Renal pelvis (tissue), 4 donors: ENCODE data around the gene ATXN2. TPM values are rescaled to one million over a fixed set of nuclear protein-coding genes. Genes with fewer than 3 reads are reported as not detected.

Source experiments
- DNase-seq: peaks from one replicate; pipeline ENCODE4 v3.0.0-alpha.2; 2013
- polyA plus RNA-seq, 3 donors: library from polyadenylated mRNA; unstranded; fragments of 120-200 nt; gene quantifications; one replicate each; pipeline ENCODE4 v1.2.1, GENCODE V29; 2013; ENCODE audit not compliant: insufficient read length in 3 of 3

Gene ATXN2
- polyA plus RNA-seq, 3 donors = 58.6 to 94.4 (median 78.1) TPM

DNA sequence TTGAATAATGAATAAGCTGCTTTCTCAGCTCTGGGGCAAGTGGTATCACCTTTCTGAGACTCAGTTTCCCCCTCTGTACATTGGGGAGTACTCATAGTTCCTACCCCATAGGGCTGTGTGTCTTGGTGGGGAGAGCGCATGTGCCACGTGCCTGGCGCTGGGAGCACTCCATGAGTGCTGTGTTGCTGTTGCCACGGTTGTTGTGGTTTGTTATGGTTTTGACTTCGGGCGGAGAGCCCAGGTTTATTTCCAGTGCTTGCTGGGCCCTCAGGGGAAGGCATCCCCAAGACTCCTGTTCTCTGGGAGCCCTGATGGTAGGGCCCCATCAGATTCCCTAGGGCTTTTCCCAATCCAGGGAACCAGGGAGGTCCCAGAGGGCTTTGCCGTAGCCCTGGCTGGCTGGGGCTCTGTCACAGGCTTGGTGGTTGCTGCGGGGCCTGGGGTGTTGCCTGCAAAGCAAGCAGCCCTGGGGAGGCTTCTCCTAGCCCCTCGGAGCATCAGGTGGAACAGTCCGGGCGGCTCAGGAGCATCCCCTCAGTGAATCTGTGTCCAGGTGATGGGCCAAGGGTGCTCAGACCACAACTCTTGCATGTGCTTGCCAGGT is 174.8 kb downstream of the ATXN2 start:
- DNase-seq = no peak

DNA sequence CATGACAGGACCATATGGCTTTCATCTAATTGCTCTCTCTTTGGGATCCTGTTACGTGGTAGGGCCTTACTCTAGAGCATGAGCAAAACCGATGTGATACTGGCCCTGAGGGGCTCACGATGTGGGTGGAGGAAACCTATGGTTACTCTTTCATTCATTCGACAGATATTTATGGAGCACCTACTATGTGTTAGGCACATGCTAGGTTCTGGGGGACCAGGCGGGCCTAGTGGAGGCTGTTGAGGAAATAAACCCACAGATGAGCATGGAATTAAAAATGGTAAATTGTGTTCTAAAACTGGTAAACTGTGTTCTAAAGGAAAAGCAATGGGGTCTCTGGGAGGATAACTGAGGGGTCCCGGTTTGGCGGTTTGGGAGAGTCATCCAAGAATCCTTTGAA is 178.6 kb downstream of the ATXN2 start:
- no peak for DNase-seq

DNA sequence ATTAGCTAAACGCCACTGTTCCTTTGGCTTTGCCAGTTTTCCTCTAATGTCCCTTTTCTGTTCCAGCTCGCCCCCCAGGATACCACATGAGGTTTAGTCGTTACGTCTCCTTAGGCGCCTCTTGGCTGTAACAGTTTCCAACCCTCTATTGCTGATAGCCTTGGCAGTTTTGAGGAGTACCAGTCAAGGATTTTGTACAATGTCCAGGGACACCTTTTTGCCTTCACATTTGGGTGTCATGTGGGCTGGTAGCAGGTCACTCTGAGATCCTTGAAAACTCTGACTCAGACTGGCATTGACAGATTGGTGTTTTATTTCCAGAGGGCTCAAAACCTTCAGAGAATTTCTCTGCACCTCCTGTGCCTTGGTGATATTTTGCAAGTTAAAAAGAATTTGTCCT is 179.3 kb downstream of the ATXN2 start:
- DNase-seq = no peak

DNA sequence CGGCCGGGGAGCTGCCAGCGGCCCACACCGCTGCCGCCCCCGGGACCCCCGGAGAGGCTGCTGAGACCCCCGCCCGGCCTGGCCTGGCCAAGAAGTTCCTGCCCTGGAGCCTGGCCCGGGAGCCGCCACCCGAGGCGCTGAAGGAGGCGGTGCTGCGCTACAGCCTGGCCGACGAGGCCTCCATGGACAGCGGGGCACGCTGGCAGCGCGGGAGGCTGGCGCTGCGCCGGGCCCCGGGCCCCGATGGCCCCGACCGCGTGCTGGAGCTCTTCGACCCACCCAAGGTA is 180.6 kb downstream of the ATXN2 start:
- no peak for DNase-seq

DNA sequence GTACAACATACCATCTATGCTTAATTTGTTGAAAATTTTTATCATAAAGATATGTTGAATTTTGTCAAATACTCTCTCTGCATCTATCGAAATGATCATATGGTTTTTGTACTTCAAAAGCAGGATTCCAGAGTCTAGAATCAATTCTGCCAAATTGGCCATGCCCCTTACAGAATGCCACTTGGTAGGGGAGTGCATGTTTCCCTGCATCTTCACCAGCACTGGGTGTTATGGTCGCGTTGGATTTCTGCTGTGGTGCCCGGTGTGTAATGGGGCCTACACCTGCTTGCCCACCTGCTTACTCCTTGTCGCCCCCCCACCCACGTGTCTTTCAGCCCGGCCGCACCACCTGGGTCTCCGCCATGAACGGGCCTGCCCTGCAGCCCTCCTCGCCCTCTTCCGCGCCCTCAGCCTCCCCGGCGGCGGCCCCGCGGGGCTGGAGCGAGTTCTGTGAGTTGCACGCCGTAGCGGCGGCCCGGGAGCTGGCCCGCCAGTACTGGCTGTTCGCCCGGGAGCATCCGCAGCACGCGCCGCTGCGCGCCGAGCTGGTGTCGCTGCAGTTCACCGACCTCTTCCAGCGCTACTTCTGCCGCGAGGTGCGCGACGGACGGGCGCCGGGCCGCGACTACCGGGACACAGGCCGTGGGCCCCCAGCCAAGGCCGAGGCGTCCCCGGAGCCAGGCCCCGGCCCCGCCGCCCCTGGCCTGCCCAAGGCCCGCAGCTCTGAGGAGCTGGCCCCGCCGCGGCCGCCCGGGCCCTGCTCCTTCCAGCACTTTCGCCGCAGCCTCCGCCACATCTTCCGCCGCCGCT is 181.1 kb downstream of the ATXN2 start:
- no peak for DNase-seq

DNA sequence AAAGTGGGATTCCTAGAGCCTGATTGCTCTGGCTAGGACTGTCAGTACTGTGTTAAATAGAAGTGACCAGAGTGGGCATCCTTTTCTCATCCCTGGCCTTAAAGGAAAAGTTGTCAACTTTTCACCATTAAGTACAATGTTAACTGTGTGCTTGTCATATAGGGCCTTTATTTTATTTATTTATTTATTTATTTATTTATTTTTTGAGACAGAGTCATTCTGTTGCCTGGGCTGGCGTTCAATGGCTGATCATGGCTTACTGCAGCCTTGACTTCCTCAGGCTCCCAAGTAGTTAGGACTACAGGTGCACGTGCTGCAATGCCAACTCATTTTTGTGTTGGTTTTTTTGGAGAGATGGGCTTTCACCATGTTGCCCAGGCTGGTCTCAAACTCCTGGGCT is 181.8 kb downstream of the ATXN2 start:
- DNase-seq = no peak

DNA sequence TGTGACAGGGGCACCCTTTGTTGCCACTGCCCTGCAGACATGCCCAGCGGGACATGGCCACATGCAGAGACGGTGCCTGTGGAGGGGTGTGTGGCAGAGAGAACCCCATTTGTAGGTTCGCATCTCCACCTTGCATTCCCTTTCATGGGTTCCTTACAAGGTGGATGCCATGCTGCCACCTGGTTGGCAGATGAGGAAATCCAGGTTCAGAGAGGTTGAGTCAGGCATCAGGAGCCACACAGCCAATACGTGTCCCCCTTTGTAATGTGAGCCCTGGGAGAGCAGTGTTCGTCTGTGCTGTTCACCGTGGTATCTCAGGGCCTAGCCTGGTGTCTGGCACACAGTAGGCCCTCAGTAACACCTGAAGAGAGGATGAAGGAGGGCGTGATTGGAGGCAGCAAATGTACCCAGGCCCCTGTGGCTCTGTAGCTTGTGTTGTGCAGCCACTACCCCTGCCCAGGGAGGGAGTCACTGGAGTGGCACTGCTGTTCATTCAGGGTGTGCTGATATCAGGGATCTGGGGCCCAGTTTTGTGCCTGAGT is 184.3 kb downstream of the ATXN2 start:
- no peak for DNase-seq

DNA sequence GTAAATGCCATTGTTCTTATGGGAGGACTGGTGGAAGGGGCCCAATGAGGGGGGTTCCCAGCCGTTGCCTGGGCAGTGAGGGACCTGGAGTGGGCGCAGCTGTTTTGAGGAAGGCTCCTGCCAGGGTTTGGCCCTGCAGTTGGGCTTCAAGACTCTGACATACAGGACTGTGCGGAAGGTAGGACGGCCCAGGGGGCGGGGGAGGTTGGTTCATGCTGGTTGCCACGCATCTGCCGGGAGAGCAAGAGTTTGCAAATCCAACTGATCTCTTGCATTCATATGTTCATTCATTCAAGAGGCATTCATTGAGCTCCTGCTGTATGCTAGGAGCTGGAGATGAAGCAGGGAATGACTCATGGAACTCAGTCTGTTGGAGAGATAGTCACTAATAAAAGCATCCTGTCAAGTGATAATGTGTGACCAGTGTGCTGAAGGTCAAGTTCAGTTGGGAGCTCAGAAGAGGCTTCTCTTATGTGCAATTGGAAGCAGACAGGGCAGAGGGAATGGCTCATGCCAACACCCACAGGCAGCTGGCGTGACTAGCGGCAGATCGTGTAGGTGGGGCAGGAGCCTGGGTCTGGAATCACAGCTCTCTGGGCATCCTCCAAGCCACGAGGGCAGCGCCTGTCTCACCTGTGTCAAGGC is 185.6 kb downstream of the ATXN2 start:
- DNase-seq = no peak

DNA sequence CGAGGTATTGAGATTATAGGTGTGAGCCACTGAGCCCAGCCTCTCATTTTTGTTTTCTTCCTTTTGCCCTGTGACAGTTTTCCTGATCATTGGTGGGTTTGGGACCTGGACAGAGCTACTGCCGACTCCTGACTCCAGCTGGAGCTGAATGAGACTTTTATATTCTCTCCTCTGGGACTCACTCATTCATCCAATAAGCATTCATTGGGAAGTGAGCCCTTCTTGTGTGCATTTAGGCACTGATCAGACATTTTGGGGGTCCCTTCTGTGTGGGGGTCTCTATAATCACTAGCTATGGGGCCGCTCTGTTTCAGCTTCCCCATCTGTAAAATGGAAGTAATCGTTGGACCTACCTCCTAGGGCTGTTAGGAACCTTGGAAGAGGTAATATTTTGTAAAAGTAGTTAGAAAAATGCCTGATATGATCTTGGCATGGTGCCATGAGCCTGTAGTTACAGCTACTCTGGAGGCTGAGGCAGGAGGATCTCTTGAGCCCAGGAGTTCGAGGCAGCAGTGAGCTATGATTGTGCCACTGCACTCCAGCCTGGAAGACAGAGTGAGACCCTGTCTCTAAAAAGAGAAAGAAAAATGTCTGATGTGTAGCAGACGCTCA is 186.2 kb downstream of the ATXN2 start:
- no peak for DNase-seq

DNA sequence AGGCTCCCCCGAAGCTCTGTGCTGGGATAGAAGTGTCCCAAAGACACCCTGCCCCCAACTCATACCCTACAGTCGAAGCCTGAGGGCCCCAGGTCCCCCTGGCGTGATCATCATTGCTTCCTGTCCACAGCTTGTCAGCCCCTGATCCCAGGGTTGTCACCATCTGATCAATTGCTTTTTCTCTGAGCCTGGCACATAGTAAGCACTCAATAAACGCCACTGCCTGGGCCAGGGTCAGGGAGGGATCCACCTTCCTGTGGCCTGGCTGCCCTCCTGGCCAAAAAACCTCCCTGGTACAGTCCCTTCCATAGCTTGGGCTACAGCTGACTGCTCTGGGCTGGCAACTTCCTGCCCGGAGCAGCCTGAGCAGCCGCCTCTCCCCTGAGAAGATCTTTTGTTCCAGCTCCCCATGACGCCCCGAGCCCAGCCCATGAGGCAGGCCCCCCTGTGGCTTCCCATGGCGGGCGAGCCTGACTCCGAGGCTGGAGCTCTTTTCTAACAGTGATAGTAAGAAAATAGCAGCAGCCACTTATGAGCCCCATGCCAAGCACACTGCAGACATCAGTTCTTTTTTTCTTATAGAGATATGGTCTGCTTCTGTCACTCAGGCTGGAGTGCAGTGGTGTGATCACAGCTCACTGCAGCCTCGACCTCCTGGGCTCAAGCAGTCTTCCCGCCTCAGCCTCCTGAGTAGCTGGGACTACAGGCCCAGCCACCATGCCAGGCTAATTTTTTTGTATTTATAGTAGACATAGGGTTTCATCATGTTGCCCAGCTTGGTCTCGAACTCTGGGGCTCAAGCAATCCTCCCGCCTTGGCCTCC is 186.9 kb downstream of the ATXN2 start:
- no peak for DNase-seq

DNA sequence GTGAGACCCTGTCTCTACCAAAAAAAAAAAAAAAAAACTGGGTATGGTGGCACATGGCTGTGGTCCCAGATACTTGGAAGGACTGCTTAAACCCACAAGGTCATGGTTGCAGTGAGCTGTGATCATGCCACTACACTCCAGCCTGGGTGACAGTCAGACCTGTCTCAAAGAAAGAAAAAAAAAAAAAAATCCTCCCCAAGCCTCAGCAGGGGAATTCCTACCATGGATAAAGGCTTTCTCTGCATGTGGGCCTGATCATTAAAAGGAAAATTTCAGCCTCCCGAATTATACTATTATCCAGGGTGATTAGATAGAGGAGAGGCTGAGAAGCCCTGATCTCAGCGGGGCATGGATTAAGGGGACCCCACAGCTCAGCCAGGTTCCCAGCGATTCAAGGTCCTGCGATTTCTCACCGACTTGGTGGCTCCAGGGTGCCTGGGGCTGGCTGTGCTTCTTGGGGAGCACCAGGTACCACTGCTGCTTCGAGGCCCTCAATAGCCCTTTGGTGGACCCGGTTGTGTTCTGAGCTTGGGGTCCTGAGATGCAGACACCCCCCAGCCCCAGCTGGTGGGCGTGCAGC is 187.8 kb downstream of the ATXN2 start:
- DNase-seq = no peak

DNA sequence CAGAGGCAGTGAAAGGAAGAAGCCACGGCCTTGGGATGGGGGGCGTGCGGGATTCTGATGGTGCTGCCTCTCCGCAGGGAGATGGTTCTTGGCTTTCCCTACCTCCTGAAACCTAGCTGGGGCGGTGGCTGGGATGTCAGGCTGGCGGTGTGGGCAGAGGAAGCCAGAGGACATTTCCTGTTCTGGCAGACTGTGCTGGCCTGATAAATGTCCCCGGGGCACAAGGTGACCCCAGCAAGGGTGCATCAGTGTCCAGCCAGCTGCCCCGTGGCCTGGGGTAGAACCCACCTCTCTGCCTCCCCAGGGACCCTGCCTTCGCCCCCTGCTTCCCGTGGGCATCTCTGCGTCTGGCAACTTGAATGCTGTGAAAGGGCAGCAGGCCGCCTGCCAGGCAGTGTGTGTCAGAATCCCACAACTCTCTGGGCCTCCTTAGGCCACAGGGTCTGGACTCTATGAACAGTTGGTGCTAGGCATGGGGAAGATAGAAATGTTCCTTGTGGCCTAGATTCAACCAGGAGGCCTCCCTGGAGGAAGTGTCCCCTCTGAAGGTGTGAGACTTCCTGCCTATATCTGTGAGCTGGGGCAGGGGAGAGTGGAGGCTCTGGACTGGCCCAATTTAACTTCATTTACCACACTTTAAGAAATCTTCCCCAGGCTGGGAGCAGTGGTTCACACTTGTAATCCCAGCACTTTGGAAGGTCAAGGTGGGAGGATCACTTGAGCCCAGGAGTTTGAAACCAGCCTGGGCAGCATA is 188.5 kb downstream of the ATXN2 start:
- DNase-seq = no peak

DNA sequence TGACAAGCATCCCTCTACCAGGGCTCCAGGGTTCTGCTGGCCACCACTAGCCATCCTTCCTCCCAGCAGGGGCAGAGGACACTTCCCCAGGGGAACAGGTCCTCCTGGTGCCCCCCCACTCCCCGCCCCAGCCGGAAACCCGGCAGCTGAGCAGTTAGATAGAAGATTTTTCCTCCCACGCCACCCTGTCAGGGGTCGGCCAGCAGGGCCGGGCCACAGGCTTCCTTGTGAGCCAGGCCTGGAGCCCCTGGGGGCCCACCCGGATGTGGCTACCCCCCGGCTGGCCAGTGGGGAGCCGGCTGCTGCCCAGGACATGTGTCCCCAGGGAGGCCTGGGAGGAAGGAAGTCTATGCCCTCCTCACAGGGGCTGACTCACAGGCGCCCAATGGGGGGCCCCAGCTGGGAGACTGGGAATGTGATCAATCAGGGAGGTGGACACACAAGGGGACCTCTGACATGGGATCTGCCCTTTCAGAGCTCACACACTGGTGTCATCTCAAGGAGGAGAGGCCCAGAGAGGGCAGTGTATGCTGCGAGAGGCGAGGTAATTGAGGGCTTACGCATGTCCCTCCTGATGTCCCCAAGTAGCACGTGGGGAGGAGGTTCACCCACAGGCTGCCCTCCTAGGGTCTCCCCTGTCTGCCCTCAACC is 189.2 kb downstream of the ATXN2 start:
- DNase-seq = no peak

DNA sequence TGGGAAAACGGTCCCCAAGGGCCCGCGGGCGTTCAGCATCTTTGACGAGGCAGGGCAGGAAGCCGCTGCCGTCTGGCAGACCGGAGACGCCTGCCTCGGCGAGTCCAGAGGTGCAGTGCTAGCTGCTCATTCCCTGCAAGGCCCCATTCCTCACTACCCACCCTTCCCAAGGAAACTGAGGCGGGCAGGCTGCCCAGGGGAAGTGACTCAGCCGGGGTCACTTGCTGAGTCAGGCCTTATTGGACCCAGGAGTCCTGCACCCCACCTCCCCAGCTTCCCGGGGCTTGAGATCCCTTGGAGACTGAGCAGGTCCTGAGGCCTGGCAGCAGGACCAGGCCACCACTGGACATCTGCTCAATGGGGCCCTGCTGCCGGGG is 189.7 kb downstream of the ATXN2 start:
- no peak for DNase-seq

DNA sequence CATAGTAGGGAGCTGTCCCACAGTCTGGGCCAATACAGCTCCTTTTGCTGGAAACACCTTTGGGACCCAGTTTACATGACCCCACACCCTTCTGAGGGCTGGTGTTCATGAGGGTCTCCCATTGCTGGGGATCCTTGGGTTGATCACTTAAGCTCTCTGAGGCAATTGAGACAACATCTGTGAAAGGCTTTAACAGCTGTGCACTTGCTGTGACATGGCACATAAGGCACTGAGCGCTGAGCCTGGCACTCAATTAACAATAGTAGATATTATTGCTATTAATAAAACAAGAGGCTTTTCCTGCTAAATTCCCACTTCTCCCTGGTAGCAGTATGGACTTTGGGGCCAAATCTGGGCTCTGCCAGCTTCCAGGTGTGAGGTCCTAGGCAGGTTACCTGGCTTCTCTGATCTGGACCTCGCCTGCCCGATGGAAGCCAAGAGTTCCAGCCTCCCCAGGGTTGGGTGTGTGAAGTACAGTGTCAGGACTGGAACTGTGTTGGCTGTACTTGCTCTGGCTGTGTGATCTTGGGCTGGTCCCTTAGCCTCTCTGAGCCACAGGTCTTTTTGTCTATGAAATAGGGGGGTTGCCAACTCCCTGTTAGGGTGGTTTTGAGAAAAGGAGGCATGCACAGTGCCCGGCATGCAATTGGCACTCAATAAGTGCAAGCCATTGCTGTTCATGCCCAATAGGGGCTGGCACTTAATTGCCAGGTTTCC is 190.3 kb downstream of the ATXN2 start:
- DNase-seq = no peak

DNA sequence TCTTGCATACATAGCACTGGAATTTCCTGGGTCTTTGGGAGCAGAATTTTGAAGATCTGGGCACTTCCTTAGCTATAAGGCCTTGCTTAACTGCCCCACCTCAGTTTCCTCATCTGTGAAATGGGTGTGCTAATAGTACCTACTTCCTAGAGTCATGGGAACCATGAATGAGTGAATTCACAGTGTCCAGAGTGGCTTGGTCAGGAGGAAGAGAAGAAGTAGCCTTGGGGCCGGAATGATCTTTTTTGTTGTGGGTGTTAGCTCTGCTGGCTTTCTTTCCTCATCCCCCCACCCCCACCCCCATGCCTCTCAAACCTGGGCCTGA is 191.0 kb downstream of the ATXN2 start:
- DNase-seq = no peak

DNA sequence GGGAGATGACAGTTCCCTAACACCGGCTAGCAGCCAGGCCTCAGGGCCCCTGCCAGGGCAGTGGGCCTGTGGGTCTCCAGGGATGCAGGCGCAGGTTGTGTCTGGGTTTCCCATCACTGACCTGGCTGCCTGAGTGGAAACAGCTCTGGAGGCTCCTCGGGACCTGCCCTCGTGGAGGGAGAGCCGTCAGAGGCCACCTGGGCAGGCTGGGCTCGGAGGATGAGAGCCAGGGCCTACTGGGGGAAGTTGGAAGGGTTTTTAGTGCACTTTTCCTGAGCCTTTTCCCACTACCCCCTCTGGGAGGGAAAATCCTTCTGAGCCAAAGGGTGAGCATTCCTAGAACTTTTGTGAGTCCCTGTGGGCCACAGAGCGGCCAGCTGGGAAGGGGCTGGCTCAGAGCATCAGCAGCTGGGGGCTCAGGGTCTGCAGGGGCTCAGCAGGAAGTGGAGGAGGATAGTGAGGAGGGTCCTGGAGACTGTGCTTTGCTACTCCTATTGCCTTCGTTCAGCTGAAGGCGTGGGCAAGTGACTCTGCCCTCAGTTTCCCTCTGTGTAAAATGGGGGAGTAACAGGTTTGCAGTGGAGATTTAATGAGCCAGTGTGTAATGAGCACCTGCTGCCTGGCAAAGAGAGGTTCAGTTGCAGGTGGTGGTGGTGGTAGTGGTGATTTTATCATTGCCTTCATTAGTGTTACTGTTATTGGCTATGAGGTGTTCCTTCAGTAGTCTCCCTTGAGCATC is 191.6 kb downstream of the ATXN2 start:
- no peak for DNase-seq

DNA sequence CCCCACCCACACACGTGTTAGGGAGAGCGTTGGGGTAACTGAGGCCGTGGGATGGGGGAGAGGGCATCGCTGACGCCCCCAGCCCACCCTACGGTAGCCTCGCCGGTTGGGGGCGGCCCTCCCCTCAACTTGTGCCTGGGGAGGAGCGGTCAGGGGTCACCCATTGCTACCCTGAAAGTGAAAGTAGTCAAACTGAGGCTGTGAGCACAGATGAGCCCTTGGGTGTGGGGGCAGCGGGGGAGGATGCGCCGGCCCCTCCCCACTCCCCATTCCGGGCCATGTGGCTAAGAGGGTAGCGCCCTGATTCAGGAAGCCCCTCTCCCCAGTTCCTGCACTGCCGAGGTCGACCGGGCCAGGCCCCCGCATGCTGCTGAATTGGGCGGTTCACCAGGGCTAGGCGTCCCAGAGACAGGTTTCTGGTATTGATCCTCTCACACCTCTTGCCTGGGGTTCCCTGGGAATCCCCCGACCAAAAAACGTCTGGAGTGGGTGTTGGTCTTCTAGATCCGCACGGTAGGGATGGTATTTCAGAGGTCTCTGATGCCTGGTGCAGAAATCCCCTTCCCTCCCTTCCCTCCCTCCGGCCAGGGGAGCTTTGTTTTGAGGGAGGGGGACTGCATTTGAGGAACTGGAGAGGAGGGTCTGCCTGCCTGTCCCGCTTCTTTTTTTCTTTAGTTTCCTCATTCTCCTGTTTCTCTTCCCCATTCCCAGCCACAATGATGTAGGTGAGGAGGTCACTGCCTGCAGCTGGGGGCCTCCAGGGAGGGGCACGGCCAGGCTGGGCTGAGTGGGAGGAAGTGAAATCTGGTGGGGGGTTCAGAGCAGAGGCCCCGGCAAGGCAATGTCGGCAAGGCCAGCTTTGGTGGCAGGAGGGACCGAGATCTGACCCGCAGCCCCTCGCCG is 192.4 kb downstream of the ATXN2 start:
- DNase-seq = no peak
